ENCODE measurements around the gene MUC6.
A peak's percentile ranks its signal among the peaks of the same experiment; 100 is the strongest.
"Not testable (repeated sequence)": the region's sequence is repeated elsewhere in the genome, so short reads cannot be mapped to it uniquely, and the experiment has no call there.

The MUC6 gene

GRCh38 chr11:975827-976226 is 60.7 kb downstream of the MUC6 start:
- no peak for TF ChIP-seq ZFP3 (CRISPR knock-in tag; IDR thresholded peaks at IDR 0.05)
- no peak for TF ChIP-seq BACH2 (CRISPR knock-in tag; IDR thresholded peaks at IDR 0.05; ENCODE audit: borderline replicate concordance)
- TF ChIP-seq POU6F1 (CRISPR knock-in tag; IDR thresholded peaks at IDR 0.05; ENCODE audit: borderline replicate concordance, low read depth), result no peak
- TF ChIP-seq ZNF8 (CRISPR knock-in tag; IDR thresholded peaks at IDR 0.05), result no peak
- TF ChIP-seq ZNF70 (CRISPR knock-in tag; IDR thresholded peaks at IDR 0.05), result no peak
- no peak for TF ChIP-seq RARB (CRISPR knock-in tag; IDR thresholded peaks at IDR 0.05)
- TF ChIP-seq GLIS3 (CRISPR knock-in tag; IDR thresholded peaks at IDR 0.05), result no peak
- no peak for TF ChIP-seq ISL1 (CRISPR knock-in tag; IDR thresholded peaks at IDR 0.05)
- TF ChIP-seq ZFP30 (CRISPR knock-in tag; IDR thresholded peaks at IDR 0.05), result no peak
- no peak for TF ChIP-seq TOX (CRISPR knock-in tag; IDR thresholded peaks at IDR 0.05; ENCODE audit: borderline replicate concordance)
- TF ChIP-seq TSHZ2 (CRISPR knock-in tag; IDR thresholded peaks at IDR 0.05), result no peak
- no peak for TF ChIP-seq CSDC2 (CRISPR knock-in tag; IDR thresholded peaks at IDR 0.05)

GRCh38 chr11:975376-975775 is 61.1 kb downstream of the MUC6 start:
- not testable (repeated sequence) for ATAC-seq

More at GRCh38 chr11:975827-976226, 60.7 kb downstream of the MUC6 start:
- ATAC-seq, result peak; percentile 74

GRCh38 chr11:973237-973636 is 63.3 kb downstream of the MUC6 start:
- ATAC-seq, result no peak
- TF ChIP-seq TCF4 (CRISPR knock-in tag; IDR thresholded peaks at IDR 0.05; ENCODE audit: borderline replicate concordance) (no peak), SNAI2 (CRISPR knock-in tag; IDR thresholded peaks at IDR 0.05) (no peak), ZC3H10 (CRISPR knock-in tag; IDR thresholded peaks at IDR 0.05) (no peak), CSRNP3 (CRISPR knock-in tag; IDR thresholded peaks at IDR 0.05) (no peak), CSDC2 (CRISPR knock-in tag; IDR thresholded peaks at IDR 0.05) (no peak), TSHZ2 (CRISPR knock-in tag; IDR thresholded peaks at IDR 0.05) (no peak), BACH2 (CRISPR knock-in tag; IDR thresholded peaks at IDR 0.05; ENCODE audit: borderline replicate concordance) (no peak), OSR1 (CRISPR knock-in tag; IDR thresholded peaks at IDR 0.05) (no peak), ESRRG (CRISPR knock-in tag; IDR thresholded peaks at IDR 0.05) (no peak), GLIS3 (CRISPR knock-in tag; IDR thresholded peaks at IDR 0.05) (no peak), ISL1 (CRISPR knock-in tag; IDR thresholded peaks at IDR 0.05) (no peak), ZNF70 (CRISPR knock-in tag; IDR thresholded peaks at IDR 0.05) (no peak), ZNF565 (CRISPR knock-in tag; conservative IDR thresholded peaks at IDR 0.05; ENCODE audit: low read depth) (no peak)

- no peak for ATAC-seq
Measured at GRCh38 chr11:972523-973211, 63.9 kb downstream of the MUC6 start.

More at GRCh38 chr11:972523-973211, 63.9 kb downstream of the MUC6 start:
- TF ChIP-seq GLIS3 (CRISPR knock-in tag; IDR thresholded peaks at IDR 0.05) (no peak), TCF4 (CRISPR knock-in tag; IDR thresholded peaks at IDR 0.05; ENCODE audit: borderline replicate concordance) (no peak), ZNF8 (CRISPR knock-in tag; IDR thresholded peaks at IDR 0.05) (no peak), ZFP30 (CRISPR knock-in tag; IDR thresholded peaks at IDR 0.05) (no peak), ZNF70 (CRISPR knock-in tag; IDR thresholded peaks at IDR 0.05) (no peak), SNAI2 (CRISPR knock-in tag; IDR thresholded peaks at IDR 0.05) (no peak), CREB5 (CRISPR knock-in tag; IDR thresholded peaks at IDR 0.05; ENCODE audit: low read depth) (no peak)

Measured in SK-N-SH treated with all-trans-retinoic acid at 6 μM for 48 hours (cell line).